ENCODE data around the gene SCN2A.

GRCh38 chr2:165414187-165414586, 175.0 kb downstream of the SCN2A start:
- TF ChIP-seq CTCF (IDR thresholded peaks at IDR 0.05; ENCODE audit: low read depth, low read length) (no peak), POLR2A (IDR thresholded peaks at IDR 0.05; ENCODE audit: extremely low read depth, insufficient read length) (no peak)
- TF ChIP-seq, protein P1, sequence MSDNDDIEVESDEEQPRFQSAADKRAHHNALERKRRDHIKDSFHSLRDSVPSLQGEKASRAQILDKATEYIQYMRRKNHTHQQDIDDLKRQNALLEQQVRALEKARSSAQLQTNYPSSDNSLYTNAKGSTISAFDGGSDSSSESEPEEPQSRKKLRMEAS (IDR thresholded peaks at IDR 0.05; ENCODE audit: low read depth, low read length), result no peak

All from NB4 (cell line).